MM.1S (cell line): ENCODE results near the gene RAB5A.

Source experiments
- DNase-seq: peaks from one replicate; pipeline ENCODE4 v3.0.0-alpha.2; 2015
- H2AFZ ChIP-seq: fragments of 300-600 bp; sonication (generic); 2 replicates; pipeline ENCODE4 v1.6.0; 2016; ENCODE audit warnings: antibody characterized with exemption, low read length
- H3F3A ChIP-seq: fragments of 300-600 bp; sonication (generic); 2 replicates; pipeline ENCODE4 v1.6.1; 2016; ENCODE audit warnings: mild to moderate bottlenecking, antibody characterized with exemption, low read length, moderate library complexity, mixed read lengths; ENCODE audit not compliant: insufficient read depth
- H3K27ac ChIP-seq: fragments of 300-600 bp; sonication (generic); 2 replicates; pipeline ENCODE4 v1.5.1; 2016; ENCODE audit warnings: mild to moderate bottlenecking, low read length
- H3K27me3 ChIP-seq: fragments of 300-600 bp; sonication (generic); replicated peaks from 2 replicates; pipeline ENCODE4 v1.6.0; 2016; ENCODE audit warnings: low read length; ENCODE audit not compliant: insufficient read depth
- H3K36me3 ChIP-seq: fragments of 300-600 bp; sonication (generic); replicated peaks from 2 replicates; pipeline ENCODE4 v1.6.1; 2016; ENCODE audit warnings: mild to moderate bottlenecking, low read length, mixed read lengths; ENCODE audit not compliant: insufficient read depth
- H3K4me1 ChIP-seq: fragments of 300-600 bp; sonication (generic); 2 replicates; pipeline ENCODE4 v1.6.1; 2016; ENCODE audit warnings: low read length, mixed read lengths
- H3K4me2 ChIP-seq: fragments of 300-600 bp; sonication (generic); 2 replicates; pipeline ENCODE4 v1.6.0; 2016; ENCODE audit warnings: low read depth, low read length
- H3K4me3 ChIP-seq: fragments of 300-600 bp; sonication (generic); 2 replicates; pipeline ENCODE4 v1.5.1; 2016; ENCODE audit warnings: low read length, mixed read lengths
- H3K79me2 ChIP-seq: fragments of 300-600 bp; sonication (generic); 2 replicates; pipeline ENCODE4 v1.6.1; 2016; ENCODE audit warnings: mixed run types, low read length, mixed read lengths
- H3K9ac ChIP-seq: fragments of 300-600 bp; sonication (generic); 2 replicates; pipeline ENCODE4 v1.6.1; 2016; ENCODE audit warnings: low read length, mixed read lengths
- H3K9me2 ChIP-seq: fragments of 300-600 bp; sonication (generic); replicated peaks from 2 replicates; pipeline ENCODE4 v1.6.1; 2016; ENCODE audit warnings: mild to moderate bottlenecking, low read length, mixed read lengths; ENCODE audit not compliant: insufficient read depth
- H3K9me3 ChIP-seq: fragments of 300-600 bp; sonication (generic); replicated peaks from 2 replicates; pipeline ENCODE4 v1.6.1; 2016; ENCODE audit warnings: mild to moderate bottlenecking, low read length, mixed read lengths; ENCODE audit not compliant: insufficient read depth
- H4K20me1 ChIP-seq: fragments of 300-600 bp; sonication (generic); 2 replicates; pipeline ENCODE4 v1.6.1; 2016; ENCODE audit warnings: mild to moderate bottlenecking, low read length, moderate library complexity, mixed read lengths; ENCODE audit not compliant: insufficient read depth
- CTCF ChIP-seq: fragments of 300-600 bp; sonication (generic); IDR thresholded peaks from 2 replicates; pipeline ENCODE4 v1.5.1; 2016; ENCODE audit warnings: antibody characterized with exemption, low read length, mixed read lengths
- EZH2 ChIP-seq: fragments of 300-600 bp; sonication (generic); optimal IDR thresholded peaks from 2 replicates; pipeline ENCODE3; 2017; ENCODE audit warnings: low read depth, mild to moderate bottlenecking, antibody characterized with exemption, low read length, mixed read lengths
- EZH2phosphoT487 ChIP-seq: fragments of 300-600 bp; sonication (generic); IDR thresholded peaks from 2 replicates; pipeline ENCODE4 v1.6.1; 2018; ENCODE audit warnings: antibody characterized with exemption, low read length

The RAB5A gene

GRCh38 chr3:20001932-20002331, 55.0 kb downstream of the RAB5A start:
- H3K27me3 ChIP-seq, result no peaks in the 10 kb centered on the region
- no peak overlapping the region for H3K4me2 ChIP-seq
- H3K79me2 ChIP-seq, result no peaks in the 10 kb centered on the region
- H2AFZ ChIP-seq, result no peak overlapping the region
- TF ChIP-seq EZH2phosphoT487 (no peak), EZH2 (no peak)
- H4K20me1 ChIP-seq, result no peaks in the 10 kb centered on the region
- H3K36me3 ChIP-seq, result no peaks in the 10 kb centered on the region
- no peak for DNase-seq
- H3K4me1 ChIP-seq, result no peaks in the 10 kb centered on the region
- H3F3A ChIP-seq, result no peaks in the 10 kb centered on the region
- H3K4me3 ChIP-seq, result no peak overlapping the region
- no peaks in the 10 kb centered on the region for H3K9me3 ChIP-seq
- H3K9ac ChIP-seq, result no peak overlapping the region
- H3K9me2 ChIP-seq, result no peaks in the 10 kb centered on the region
- H3K27ac ChIP-seq, result no peak overlapping the region

GRCh38 chr3:20007960-20008359, 61.1 kb downstream of the RAB5A start:
- Histone ChIP-seq H4K20me1 (no peaks in the 10 kb centered on the region), H3K36me3 (no peaks in the 10 kb centered on the region), H3K4me3 (no peak overlapping the region), H3K27me3 (no peaks in the 10 kb centered on the region), H3K4me2 (no peak overlapping the region), H3K79me2 (no peaks in the 10 kb centered on the region), H3K9me3 (no peaks in the 10 kb centered on the region), H3K9ac (no peak overlapping the region), H3K4me1 (no peaks in the 10 kb centered on the region), H3K9me2 (no peaks in the 10 kb centered on the region), H3K27ac (no peak overlapping the region), H3F3A (no peaks in the 10 kb centered on the region), H2AFZ (no peak overlapping the region)
- no peak for DNase-seq
- TF ChIP-seq EZH2phosphoT487, result no peak
- no peak for TF ChIP-seq CTCF
- no peak for TF ChIP-seq EZH2

- H3K27ac ChIP-seq, result no peak overlapping the region
- no peaks in the 10 kb centered on the region for H3F3A ChIP-seq
- no peak for DNase-seq
- H3K36me3 ChIP-seq, result no peaks in the 10 kb centered on the region
- TF ChIP-seq EZH2 (no peak), EZH2phosphoT487 (no peak), CTCF (no peak)
- H3K4me1 ChIP-seq, result no peaks in the 10 kb centered on the region
- H3K4me3 ChIP-seq, result no peak overlapping the region
- no peaks in the 10 kb centered on the region for H3K9me2 ChIP-seq
- no peaks in the 10 kb centered on the region for H3K79me2 ChIP-seq
- H3K4me2 ChIP-seq, result no peak overlapping the region
- H3K9me3 ChIP-seq, result no peaks in the 10 kb centered on the region
- H4K20me1 ChIP-seq, result no peaks in the 10 kb centered on the region
- H3K27me3 ChIP-seq, result no peaks in the 10 kb centered on the region
- no peak overlapping the region for H3K9ac ChIP-seq
- H2AFZ ChIP-seq, result no peak overlapping the region
These were observed 61.7 kb downstream of the RAB5A start for GRCh38 chr3:20008646-20009045.

GRCh38 chr3:20012164-20012563, 65.3 kb downstream of the RAB5A start, which contains the start of gene PP2D1:
TSS of gene PP2D1 (minus strand) at chr3:20012264. CDS start at chr3:20012072, 192 bp downstream.
- Histone ChIP-seq H3K36me3 (no peaks in the 10 kb centered on the region), H3K9me3 (no peaks in the 10 kb centered on the region), H3K4me2 (no peak within 1 kb of the TSS), H3K9me2 (no peaks in the 10 kb centered on the region), H3K4me3 (no peak within 1 kb of the TSS), H3K27ac (no peak within 1 kb of the TSS), H3F3A (no peaks in the 10 kb centered on the region), H3K27me3 (no peaks in the 10 kb centered on the region), H2AFZ (no peak within 1 kb of the TSS), H3K9ac (no peak within 1 kb of the TSS), H3K79me2 (no peaks in the 10 kb centered on the region), H3K4me1 (no peaks in the 10 kb centered on the region), H4K20me1 (no peaks in the 10 kb centered on the region)
- DNase-seq, result no peak
- TF ChIP-seq EZH2phosphoT487 (no peak), EZH2 (no peak), CTCF (no peak)
